Effector memory CD8-positive, alpha-beta T cell (primary cell): ENCODE results near the gene PTHLH.

Experiments used
- ATAC-seq: fragments of 150-1000 bp; cut with Tn5 transposase; replicated peaks from 2 replicates; pipeline ENCODE4 v1.10.0; 2021; ENCODE audit warnings: mild to moderate bottlenecking, moderate library complexity
- DNase-seq, 3 experiments: peaks; one replicate each; pipeline ENCODE4 v3.0.0; 2021
- H3K27ac Mint-ChIP-seq, 2 donors: one replicate each; pipeline ENCODE4 v1.8.0; 2022; ENCODE audit warnings: mild to moderate bottlenecking in 2 of 2, mixed read lengths in 2 of 2, moderate library complexity in 2 of 2
- H3K27me3 Mint-ChIP-seq, 2 donors: one replicate each; pipeline ENCODE4 v1.8.0; 2022; ENCODE audit warnings: mixed read lengths in 2 of 2
- H3K36me3 Mint-ChIP-seq: one replicate; pipeline ENCODE4 v1.8.0; 2022; ENCODE audit warnings: mild to moderate bottlenecking, moderate library complexity, mixed read lengths; ENCODE audit not compliant: insufficient read depth
- H3K4me1 Mint-ChIP-seq, 2 donors: one replicate each; pipeline ENCODE4 v1.8.0; 2022; ENCODE audit warnings: low read depth in 2 of 2, mixed read lengths in 2 of 2
- H3K4me3 Mint-ChIP-seq, 2 donors: one replicate each; pipeline ENCODE4 v1.8.0; 2022; ENCODE audit warnings: mild to moderate bottlenecking in 2 of 2, mixed read lengths in 2 of 2, moderate library complexity in 2 of 2
- H3K9me3 Mint-ChIP-seq, 2 donors: one replicate each; pipeline ENCODE4 v1.8.0; 2022; ENCODE audit warnings: mixed read lengths in 2 of 2

The PTHLH gene

GRCh38 chr12:27988594-27989233, 16.2 kb upstream of the PTHLH start:
- DNase-seq (no peak), ATAC-seq (no peak)
- Mint-ChIP-seq H3K4me1 (no peaks in the 10 kb centered on the region), H3K27ac (no peak overlapping the region), H3K36me3 (no peaks in the 10 kb centered on the region), H3K9me3 (no peaks in the 10 kb centered on the region), H3K27me3 (peaks cover 17 to 20% of the 10 kb centered on the region in 2 donors), H3K4me3 (no peak overlapping the region)

- Mint-ChIP-seq H3K4me1 (no peaks in the 10 kb centered on the region), H3K9me3 (no peaks in the 10 kb centered on the region), H3K36me3 (no peaks in the 10 kb centered on the region), H3K4me3 (no peak overlapping the region), H3K27ac (no peak overlapping the region), H3K27me3 (peaks cover 30 to 31% of the 10 kb centered on the region in 2 donors)
- ATAC-seq, result no peak
- DNase-seq, result no peak
Measured at GRCh38 chr12:27987331-27987730, 14.8 kb upstream of the PTHLH start.

GRCh38 chr12:27984275-27984674, 11.7 kb upstream of the PTHLH start:
- no peak for DNase-seq
- ATAC-seq, result no peak
- no peak overlapping the region for H3K4me3 Mint-ChIP-seq
- H3K4me1 Mint-ChIP-seq, result no peaks in the 10 kb centered on the region
- no peaks in the 10 kb centered on the region for H3K9me3 Mint-ChIP-seq
- H3K27ac Mint-ChIP-seq, result no peak overlapping the region
- H3K27me3 Mint-ChIP-seq, result peaks cover 41 to 43% of the 10 kb centered on the region in 2 donors
- no peaks in the 10 kb centered on the region for H3K36me3 Mint-ChIP-seq

GRCh38 chr12:27982951-27983350, 10.4 kb upstream of the PTHLH start:
- ATAC-seq (no peak), DNase-seq (no peak)
- H3K27me3 Mint-ChIP-seq, result peaks cover 43 to 49% of the 10 kb centered on the region in 2 donors
- H3K4me3 Mint-ChIP-seq, result no peak overlapping the region
- H3K36me3 Mint-ChIP-seq, result no peaks in the 10 kb centered on the region
- no peaks in the 10 kb centered on the region for H3K4me1 Mint-ChIP-seq
- no peak overlapping the region for H3K27ac Mint-ChIP-seq
- no peaks in the 10 kb centered on the region for H3K9me3 Mint-ChIP-seq

GRCh38 chr12:27982385-27982784, 9.9 kb upstream of the PTHLH start:
- H3K9me3 Mint-ChIP-seq, result no peaks in the 10 kb centered on the region
- H3K4me1 Mint-ChIP-seq, result no peaks in the 10 kb centered on the region
- ATAC-seq (no peak), DNase-seq (no peak)
- peaks cover 46 to 51% of the 10 kb centered on the region in 2 donors for H3K27me3 Mint-ChIP-seq
- no peak overlapping the region for H3K4me3 Mint-ChIP-seq
- H3K27ac Mint-ChIP-seq, result no peak overlapping the region
- no peaks in the 10 kb centered on the region for H3K36me3 Mint-ChIP-seq

- Mint-ChIP-seq H3K4me1 (no peaks in the 10 kb centered on the region), H3K27me3 (peaks cover 49 to 53% of the 10 kb centered on the region in 2 donors), H3K4me3 (no peak overlapping the region), H3K36me3 (no peaks in the 10 kb centered on the region), H3K9me3 (no peaks in the 10 kb centered on the region), H3K27ac (no peak overlapping the region)
- DNase-seq (no peak), ATAC-seq (no peak)
Measured at GRCh38 chr12:27981874-27982273, 9.3 kb upstream of the PTHLH start.

GRCh38 chr12:27979145-27979544, 6.6 kb upstream of the PTHLH start:
- peaks cover 68 to 77% of the 10 kb centered on the region in 2 donors for H3K27me3 Mint-ChIP-seq
- ATAC-seq, result no peak
- H3K36me3 Mint-ChIP-seq, result no peaks in the 10 kb centered on the region
- DNase-seq, result no peak
- no peaks in the 10 kb centered on the region for H3K9me3 Mint-ChIP-seq
- peaks cover 0 to 1% of the 10 kb centered on the region in 2 donors for H3K4me1 Mint-ChIP-seq
- H3K4me3 Mint-ChIP-seq, result no peak overlapping the region
- no peak overlapping the region for H3K27ac Mint-ChIP-seq

GRCh38 chr12:27975222-27976136, 2.9 kb upstream of the PTHLH start:
- peak overlapping the region in 1 of 2 donors; percentile 36 for H3K4me3 Mint-ChIP-seq
- ATAC-seq, result peak; percentile 26
- H3K9me3 Mint-ChIP-seq, result no peaks in the 10 kb centered on the region
- no peak for DNase-seq
- peaks cover 76 to 85% of the 10 kb centered on the region in 2 donors for H3K27me3 Mint-ChIP-seq
- no peak overlapping the region for H3K27ac Mint-ChIP-seq
- peaks cover 0 to 6% of the 10 kb centered on the region in 2 donors for H3K4me1 Mint-ChIP-seq
- no peaks in the 10 kb centered on the region for H3K36me3 Mint-ChIP-seq

GRCh38 chr12:27974735-27975221, 2.2 kb upstream of the PTHLH start:
- Mint-ChIP-seq H3K27me3 (peaks cover 74 to 82% of the 10 kb centered on the region in 2 donors), H3K27ac (no peak overlapping the region), H3K36me3 (peaks cover 3% of the 10 kb centered on the region), H3K9me3 (no peaks in the 10 kb centered on the region), H3K4me1 (peaks cover 3 to 9% of the 10 kb centered on the region in 2 donors), H3K4me3 (peak overlapping the region in 1 of 2 donors; percentile 19)
- no peak for ATAC-seq
- no peak for DNase-seq

- DNase-seq, result no peak
Measured at GRCh38 chr12:27973487-27973890, 956 bp upstream of the PTHLH start.

GRCh38 chr12:27971606-27972005, 927 bp downstream of the PTHLH start:
- Mint-ChIP-seq H3K27me3 (peaks cover 76 to 90% of the 10 kb centered on the region in 2 donors), H3K4me1 (peaks cover 7 to 18% of the 10 kb centered on the region in 2 donors), H3K9me3 (no peaks in the 10 kb centered on the region), H3K4me3 (peak overlapping the region in 1 of 2 donors; percentile 10), H3K36me3 (peaks cover 5% of the 10 kb centered on the region), H3K27ac (no peak overlapping the region)
- no peak for ATAC-seq
- DNase-seq, result no peak

More at GRCh38 chr12:27973487-27973890, 956 bp upstream of the PTHLH start:
- no peak for ATAC-seq
- no peak overlapping the region for H3K4me3 Mint-ChIP-seq
- peaks cover 5% of the 10 kb centered on the region for H3K36me3 Mint-ChIP-seq
- H3K4me1 Mint-ChIP-seq, result peaks cover 7 to 18% of the 10 kb centered on the region in 2 donors
- H3K27me3 Mint-ChIP-seq, result peaks cover 79 to 86% of the 10 kb centered on the region in 2 donors
- no peak overlapping the region for H3K27ac Mint-ChIP-seq
- H3K9me3 Mint-ChIP-seq, result no peaks in the 10 kb centered on the region

GRCh38 chr12:27971121-27971489, 1.4 kb downstream of the PTHLH start:
- ATAC-seq (no peak), DNase-seq (no peak)
- Mint-ChIP-seq H3K4me3 (peak overlapping the region; percentile 59 to 66), H3K27ac (no peak overlapping the region), H3K27me3 (peaks cover 73 to 91% of the 10 kb centered on the region in 2 donors), H3K4me1 (peaks cover 7 to 18% of the 10 kb centered on the region in 2 donors), H3K9me3 (no peaks in the 10 kb centered on the region), H3K36me3 (peaks cover 5% of the 10 kb centered on the region)

- H3K27me3 Mint-ChIP-seq, result peaks cover 72 to 91% of the 10 kb centered on the region in 2 donors
- H3K9me3 Mint-ChIP-seq, result no peaks in the 10 kb centered on the region
- peak overlapping the region; percentile 59 to 66 for H3K4me3 Mint-ChIP-seq
- ATAC-seq (peak; percentile 19), DNase-seq (no peak)
- no peak overlapping the region for H3K27ac Mint-ChIP-seq
- H3K36me3 Mint-ChIP-seq, result peaks cover 5% of the 10 kb centered on the region
- peaks cover 7 to 18% of the 10 kb centered on the region in 2 donors for H3K4me1 Mint-ChIP-seq
Measured at GRCh38 chr12:27970401-27971120, 2.0 kb downstream of the PTHLH start.
